Rectal smooth muscle tissue (tissue), 1 donor: ENCODE results near the gene EMC9.
A peak's percentile ranks its signal among the peaks of the same experiment; 100 is the strongest.

ENCODE experiments used
- H3K27ac ChIP-seq: one replicate; pipeline ENCODE4 v1.7.0; 2013; ENCODE audit warnings: low read depth, low read length, inconsistent platforms
- H3K27me3 ChIP-seq: one replicate; pipeline ENCODE4 v1.7.0; 2013; ENCODE audit warnings: low read length; ENCODE audit not compliant: control insufficient read depth, insufficient read depth
- H3K36me3 ChIP-seq: one replicate; pipeline ENCODE4 v1.7.0; 2013; ENCODE audit warnings: low read length; ENCODE audit not compliant: control insufficient read depth, insufficient read depth
- H3K4me1 ChIP-seq: one replicate; pipeline ENCODE4 v1.7.0; 2013; ENCODE audit warnings: low read length; ENCODE audit not compliant: control insufficient read depth, insufficient read depth
- H3K4me3 ChIP-seq: one replicate; pipeline ENCODE4 v1.7.0; 2013; ENCODE audit warnings: low read length
- H3K9ac ChIP-seq: one replicate; pipeline ENCODE4 v1.7.0; 2013; ENCODE audit warnings: low read length

Gene EMC9

DNA sequence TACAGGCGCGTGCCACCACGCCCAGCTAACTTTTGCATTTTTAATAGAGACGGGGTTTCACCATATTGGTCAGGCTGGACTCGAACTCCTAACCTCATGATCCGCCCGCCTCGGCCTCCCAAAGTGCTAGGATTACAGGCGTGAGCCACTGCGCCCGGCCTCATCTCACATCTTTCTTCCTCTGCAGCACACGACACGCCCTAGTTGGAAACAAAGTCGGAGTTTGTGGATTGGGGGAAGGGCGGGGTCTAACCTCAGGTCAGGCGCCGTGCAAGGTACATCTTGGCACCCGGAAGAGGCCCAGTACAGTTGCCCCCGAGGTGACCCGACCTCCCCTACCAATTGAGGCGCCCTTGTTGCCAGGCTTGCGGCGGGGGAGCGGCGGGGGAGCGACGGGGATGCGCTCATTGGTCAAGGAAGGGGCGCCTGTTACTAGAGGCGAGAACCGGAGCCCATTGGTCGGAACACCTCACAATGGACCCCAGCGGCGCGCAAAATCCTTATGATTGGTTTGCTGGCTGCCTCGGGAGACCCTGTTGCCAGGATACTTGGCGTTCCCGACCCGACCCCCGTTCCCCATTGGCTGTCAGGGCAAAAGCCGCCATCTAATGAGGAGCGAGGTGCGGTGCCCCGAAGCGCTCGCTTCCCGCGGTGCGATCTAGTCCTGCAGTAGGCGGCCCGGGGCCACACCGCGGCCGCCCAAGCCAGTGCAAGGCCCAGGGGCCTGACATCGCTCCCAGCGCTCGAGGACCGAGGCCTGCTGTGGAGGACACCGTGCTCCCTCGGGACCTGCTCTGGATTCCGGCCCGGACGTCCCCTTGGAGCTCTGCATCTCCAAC, 30.2 kb upstream of the EMC9 start, which contains the start of gene REC8:
TSS of gene REC8 (plus strand) at position 659 of the 839 bp plus-strand sequence. CDS start 473 bp downstream, outside the sequence.
- no peak within 1 kb of the TSS for H3K9ac ChIP-seq
- H3K4me1 ChIP-seq = peaks cover 5% of the 10 kb centered on the region
- H3K36me3 ChIP-seq = peaks cover 11% of the 10 kb centered on the region
- no peaks in the 10 kb centered on the region for H3K27me3 ChIP-seq
- H3K27ac ChIP-seq = peak within 1 kb of the TSS; percentile 32
- peak within 1 kb of the TSS; percentile 31 for H3K4me3 ChIP-seq

GRCh38 chr14:24167469-24168114, 26.2 kb upstream of the EMC9 start:
- Histone ChIP-seq H3K27me3 (no peaks in the 10 kb centered on the region), H3K4me3 (no peak overlapping the region), H3K36me3 (peaks cover 39% of the 10 kb centered on the region), H3K4me1 (peaks cover 8% of the 10 kb centered on the region), H3K9ac (no peak overlapping the region), H3K27ac (no peak overlapping the region)

DNA sequence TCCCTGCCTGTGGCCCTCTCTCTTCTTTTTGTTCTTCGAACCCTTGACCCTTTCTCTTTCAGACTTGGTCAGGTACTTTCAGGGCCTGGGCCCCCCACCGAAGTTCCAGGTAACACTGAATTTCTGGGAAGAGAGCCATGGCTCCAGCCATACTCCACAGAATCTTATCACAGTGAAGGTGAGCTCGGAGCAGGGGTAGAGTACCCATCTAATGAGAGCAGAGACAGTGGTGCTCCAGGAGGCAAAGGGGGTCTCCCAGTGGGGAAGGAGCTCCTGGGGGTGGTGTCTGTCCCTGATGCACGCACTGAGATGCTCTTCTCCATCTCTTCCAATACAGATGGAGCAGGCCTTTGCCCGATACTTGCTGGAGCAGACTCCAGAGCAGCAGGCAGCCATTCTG, 24.4 kb upstream of the EMC9 start:
- H3K4me1 ChIP-seq = peaks cover 12% of the 10 kb centered on the region
- H3K27ac ChIP-seq = no peak overlapping the region
- H3K4me3 ChIP-seq = no peak overlapping the region
- no peaks in the 10 kb centered on the region for H3K27me3 ChIP-seq
- H3K9ac ChIP-seq = no peak overlapping the region
- peaks cover 39% of the 10 kb centered on the region for H3K36me3 ChIP-seq

GRCh38 chr14:24164518-24164991, 23.2 kb upstream of the EMC9 start:
- no peak overlapping the region for H3K27ac ChIP-seq
- H3K4me1 ChIP-seq = peaks cover 15% of the 10 kb centered on the region
- no peak overlapping the region for H3K4me3 ChIP-seq
- no peak overlapping the region for H3K9ac ChIP-seq
- peaks cover 39% of the 10 kb centered on the region for H3K36me3 ChIP-seq
- H3K27me3 ChIP-seq = no peaks in the 10 kb centered on the region

DNA sequence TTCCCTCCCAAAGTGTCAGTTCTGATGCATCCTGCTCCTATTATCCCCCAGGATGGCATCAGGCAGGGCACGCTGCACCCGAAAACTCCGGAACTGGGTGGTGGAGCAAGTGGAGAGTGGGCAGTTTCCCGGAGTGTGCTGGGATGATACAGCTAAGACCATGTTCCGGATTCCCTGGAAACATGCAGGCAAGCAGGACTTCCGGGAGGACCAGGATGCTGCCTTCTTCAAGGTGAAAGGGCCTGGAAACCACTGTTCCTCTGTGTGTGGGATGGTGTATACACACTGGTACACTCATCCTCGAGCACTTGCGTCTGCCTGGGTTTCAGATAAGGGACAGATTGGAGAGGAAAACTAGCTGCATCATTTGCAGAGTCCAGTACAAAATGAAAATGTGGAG, 20.7 kb upstream of the EMC9 start:
- Histone ChIP-seq H3K9ac (peak overlapping the region; percentile 98), H3K27ac (peak overlapping the region; percentile 96), H3K27me3 (no peaks in the 10 kb centered on the region), H3K36me3 (peaks cover 47% of the 10 kb centered on the region), H3K4me3 (peak overlapping the region; percentile 99), H3K4me1 (peaks cover 15% of the 10 kb centered on the region)

- Histone ChIP-seq H3K27me3 (no peaks in the 10 kb centered on the region), H3K9ac (peak within 1 kb of the TSS; percentile 98), H3K4me3 (peak within 1 kb of the TSS; percentile 99), H3K4me1 (peaks cover 15% of the 10 kb centered on the region), H3K36me3 (peaks cover 47% of the 10 kb centered on the region), H3K27ac (peak within 1 kb of the TSS; percentile 96)
Measured at GRCh38 chr14:24160850-24161804, 19.7 kb upstream of the EMC9 start, which contains the start of gene IRF9. Gene IRF9 (plus strand): TSS chr14:24161265. CDS start chr14:24162145, 880 bp downstream.

GRCh38 chr14:24160499-24160849, 19.1 kb upstream of the EMC9 start:
- H3K27ac ChIP-seq = peak overlapping the region; percentile 96
- H3K27me3 ChIP-seq = no peaks in the 10 kb centered on the region
- peaks cover 15% of the 10 kb centered on the region for H3K4me1 ChIP-seq
- H3K4me3 ChIP-seq = no peak overlapping the region
- H3K9ac ChIP-seq = no peak overlapping the region
- peaks cover 47% of the 10 kb centered on the region for H3K36me3 ChIP-seq

DNA sequence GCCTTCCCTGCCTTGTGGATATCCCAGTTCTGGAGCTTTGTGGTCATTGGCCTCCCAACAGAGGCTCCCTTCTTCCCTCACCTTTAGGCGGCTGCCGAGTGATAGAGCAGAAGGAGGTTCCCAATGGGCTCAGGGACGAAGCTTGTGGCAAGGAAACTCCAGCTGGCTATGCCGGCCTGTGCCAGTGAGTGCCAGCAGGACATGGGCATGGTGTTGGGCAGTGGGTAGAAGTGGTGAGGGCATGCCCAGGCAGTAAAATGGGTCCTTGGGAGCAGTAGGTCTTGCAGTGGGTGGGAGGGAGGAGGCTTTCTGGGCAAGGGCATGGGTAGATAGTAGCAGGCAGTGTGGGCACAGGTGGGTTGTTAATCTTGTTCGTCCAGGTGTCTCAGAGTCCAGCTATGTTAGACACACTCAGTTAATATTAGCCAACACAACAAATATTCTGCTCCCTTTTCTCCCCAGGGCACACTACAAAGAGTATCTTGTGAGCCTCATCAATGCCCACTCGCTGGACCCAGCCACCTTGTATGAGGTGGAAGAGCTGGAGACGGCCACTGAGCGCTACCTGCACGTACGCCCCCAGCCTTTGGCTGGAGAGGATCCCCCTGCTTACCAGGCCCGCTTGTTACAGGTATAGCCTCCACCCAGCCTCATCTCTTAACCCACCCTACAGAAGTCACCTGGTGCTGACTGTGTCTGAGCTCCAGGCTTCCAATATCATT, 18.5 kb upstream of the EMC9 start:
- Histone ChIP-seq H3K36me3 (peaks cover 47% of the 10 kb centered on the region), H3K4me3 (no peak overlapping the region), H3K9ac (no peak overlapping the region), H3K27me3 (no peaks in the 10 kb centered on the region), H3K27ac (no peak overlapping the region), H3K4me1 (peaks cover 15% of the 10 kb centered on the region)

DNA sequence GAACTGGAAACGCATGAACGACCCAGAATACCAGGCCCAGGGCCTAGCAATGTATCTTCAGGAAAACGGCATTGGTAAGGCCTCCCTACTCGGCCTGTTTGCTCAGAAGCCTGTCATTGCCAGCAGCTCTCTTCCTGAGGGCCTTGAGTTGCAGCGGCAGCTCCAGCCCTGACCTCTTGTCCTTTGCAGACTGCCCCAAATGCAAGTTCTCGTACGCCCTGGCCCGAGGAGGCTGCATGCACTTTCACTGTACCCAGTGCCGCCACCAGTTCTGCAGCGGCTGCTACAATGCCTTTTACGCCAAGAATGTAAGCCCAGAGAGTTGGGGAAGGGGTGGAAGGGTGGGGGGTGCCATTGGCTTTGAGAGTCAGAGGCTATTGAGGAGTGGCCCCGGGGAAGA, 15.9 kb upstream of the EMC9 start:
- H3K27ac ChIP-seq = no peak overlapping the region
- peaks cover 12% of the 10 kb centered on the region for H3K4me1 ChIP-seq
- no peak overlapping the region for H3K4me3 ChIP-seq
- H3K36me3 ChIP-seq = peaks cover 36% of the 10 kb centered on the region
- H3K9ac ChIP-seq = no peak overlapping the region
- no peaks in the 10 kb centered on the region for H3K27me3 ChIP-seq

GRCh38 chr14:24156840-24157239, 15.4 kb upstream of the EMC9 start:
- H3K9ac ChIP-seq = no peak overlapping the region
- H3K4me1 ChIP-seq = peaks cover 8% of the 10 kb centered on the region
- H3K27me3 ChIP-seq = no peaks in the 10 kb centered on the region
- H3K36me3 ChIP-seq = peaks cover 40% of the 10 kb centered on the region
- no peak overlapping the region for H3K4me3 ChIP-seq
- H3K27ac ChIP-seq = no peak overlapping the region

DNA sequence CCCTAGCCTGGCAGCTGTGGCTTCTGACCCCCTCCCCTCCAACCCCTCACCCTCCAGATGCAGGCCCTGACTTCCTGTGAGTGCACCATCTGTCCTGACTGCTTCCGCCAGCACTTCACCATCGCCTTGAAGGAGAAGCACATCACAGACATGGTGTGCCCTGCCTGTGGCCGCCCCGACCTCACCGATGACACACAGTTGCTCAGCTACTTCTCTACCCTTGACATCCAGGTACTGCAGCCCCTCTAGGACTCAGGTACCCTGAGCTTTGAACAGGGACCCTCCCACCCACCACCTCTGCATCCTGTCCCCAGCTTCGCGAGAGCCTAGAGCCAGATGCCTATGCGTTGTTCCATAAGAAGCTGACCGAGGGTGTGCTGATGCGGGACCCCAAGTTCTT, 13.7 kb upstream of the EMC9 start:
- Histone ChIP-seq H3K4me1 (no peaks in the 10 kb centered on the region), H3K9ac (no peak overlapping the region), H3K4me3 (no peak overlapping the region), H3K27ac (no peak overlapping the region), H3K27me3 (no peaks in the 10 kb centered on the region), H3K36me3 (peaks cover 54% of the 10 kb centered on the region)
